RWPE1 (cell line): ENCODE measurements around the gene RIPPLY1.

Experiments used
- CTCF ChIA-PET: fragments of 350-600 bp; sonication (Branson Sonifier 250); formaldehyde crosslinking; extraction: SDS; loops from one replicate; lab custom pipeline; 2021; lab: Yijun Ruan, JAX
- POLR2A ChIA-PET: fragments of 400-600 bp; formaldehyde crosslinking; extraction: SDS; loops from one replicate; lab custom pipeline; 2020; ENCODE audit warnings: antibody characterized with exemption; ENCODE audit not compliant: low non-redundant PET; lab: Yijun Ruan, JAX
- DNase-seq: peaks from one replicate; pipeline ENCODE4 v3.0.0; 2012; ENCODE audit warnings: low spot score
- H3K27ac ChIP-seq: fragments of 450-650 bp; 2 replicates; pipeline ENCODE4 v1.5.1; 2017
- TF ChIP-seq, protein P1 (sequence below): fragments of 450-650 bp; conservative IDR thresholded peaks from 2 replicates; pipeline ENCODE4 v1.5.1; 2017; ENCODE audit warnings: low read depth, mild to moderate bottlenecking

RIPPLY1 gene

DNA sequence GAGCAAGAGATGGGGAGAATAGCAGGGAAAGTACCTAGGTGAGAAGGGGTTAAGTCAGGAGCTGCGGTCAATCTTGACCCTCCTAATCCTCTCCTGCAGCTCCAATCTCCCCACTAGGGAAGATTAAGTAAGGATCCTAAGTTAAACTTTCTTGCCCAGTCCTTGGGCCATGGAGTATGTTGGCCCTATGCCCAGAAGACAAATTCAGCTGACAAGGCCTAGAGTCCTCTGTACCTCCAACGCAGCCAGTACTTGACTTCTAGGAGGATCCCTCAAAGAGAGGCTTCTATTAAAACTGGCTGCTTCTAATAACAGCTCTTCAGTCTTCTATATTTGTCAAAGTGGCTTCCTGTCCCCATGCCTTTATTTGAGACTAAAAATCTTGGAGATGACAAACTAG lies 18.5 kb upstream of the RIPPLY1 start:
- ChIA-PET CTCF (interaction anchor here (0.7 kb wide), 1 partner anchor 38 kb away, joined by 4 read pairs; no protein-coding TSS in a partner anchor), POLR2A (no interaction called here)
- no peak overlapping the region for H3K27ac ChIP-seq
- DNase-seq: no peak
- TF ChIP-seq, protein P1, sequence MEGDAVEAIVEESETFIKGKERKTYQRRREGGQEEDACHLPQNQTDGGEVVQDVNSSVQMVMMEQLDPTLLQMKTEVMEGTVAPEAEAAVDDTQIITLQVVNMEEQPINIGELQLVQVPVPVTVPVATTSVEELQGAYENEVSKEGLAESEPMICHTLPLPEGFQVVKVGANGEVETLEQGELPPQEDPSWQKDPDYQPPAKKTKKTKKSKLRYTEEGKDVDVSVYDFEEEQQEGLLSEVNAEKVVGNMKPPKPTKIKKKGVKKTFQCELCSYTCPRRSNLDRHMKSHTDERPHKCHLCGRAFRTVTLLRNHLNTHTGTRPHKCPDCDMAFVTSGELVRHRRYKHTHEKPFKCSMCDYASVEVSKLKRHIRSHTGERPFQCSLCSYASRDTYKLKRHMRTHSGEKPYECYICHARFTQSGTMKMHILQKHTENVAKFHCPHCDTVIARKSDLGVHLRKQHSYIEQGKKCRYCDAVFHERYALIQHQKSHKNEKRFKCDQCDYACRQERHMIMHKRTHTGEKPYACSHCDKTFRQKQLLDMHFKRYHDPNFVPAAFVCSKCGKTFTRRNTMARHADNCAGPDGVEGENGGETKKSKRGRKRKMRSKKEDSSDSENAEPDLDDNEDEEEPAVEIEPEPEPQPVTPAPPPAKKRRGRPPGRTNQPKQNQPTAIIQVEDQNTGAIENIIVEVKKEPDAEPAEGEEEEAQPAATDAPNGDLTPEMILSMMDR: no peak

DNA sequence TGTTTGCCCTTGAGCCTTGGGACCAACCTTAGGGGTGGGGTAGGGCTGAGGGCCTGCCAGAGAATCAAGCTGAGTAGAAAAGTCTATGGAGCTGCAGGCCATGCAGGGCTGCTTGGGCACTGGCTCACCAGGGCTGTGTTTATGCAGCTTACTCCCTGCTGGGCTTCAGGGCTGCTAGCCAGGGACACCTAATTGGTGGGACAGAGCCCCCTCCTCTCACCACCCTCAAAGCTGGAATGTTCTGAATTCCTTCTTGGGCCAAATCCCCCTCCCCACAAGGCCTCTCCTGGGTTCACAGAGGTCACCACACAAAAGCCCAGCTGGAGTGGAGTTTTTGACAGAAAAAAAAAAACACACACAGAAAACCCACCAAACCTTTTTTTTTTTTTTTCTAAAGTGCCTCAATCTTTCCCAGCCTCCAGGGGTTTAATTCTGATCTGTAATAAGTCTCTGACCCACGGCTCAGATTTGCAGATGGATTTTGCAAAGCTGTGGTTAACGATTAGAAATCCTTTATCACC lies 16.9 kb upstream of the RIPPLY1 start, which contains the start of gene CLDN2:
Gene CLDN2, plus strand, starts transcription at position 471 of the 521 bp plus-strand sequence. CDS start 7,827 bp downstream, outside the sequence.
- POLR2A ChIA-PET: no interaction called here
- no peak for DNase-seq
- TF ChIP-seq, protein P1: no peak
- H3K27ac ChIP-seq: no peak within 1 kb of the TSS
- CTCF ChIA-PET: interaction anchor here (0.7 kb wide), 1 partner anchor 1381 kb away, joined by 3 read pairs; no protein-coding TSS in a partner anchor

DNA sequence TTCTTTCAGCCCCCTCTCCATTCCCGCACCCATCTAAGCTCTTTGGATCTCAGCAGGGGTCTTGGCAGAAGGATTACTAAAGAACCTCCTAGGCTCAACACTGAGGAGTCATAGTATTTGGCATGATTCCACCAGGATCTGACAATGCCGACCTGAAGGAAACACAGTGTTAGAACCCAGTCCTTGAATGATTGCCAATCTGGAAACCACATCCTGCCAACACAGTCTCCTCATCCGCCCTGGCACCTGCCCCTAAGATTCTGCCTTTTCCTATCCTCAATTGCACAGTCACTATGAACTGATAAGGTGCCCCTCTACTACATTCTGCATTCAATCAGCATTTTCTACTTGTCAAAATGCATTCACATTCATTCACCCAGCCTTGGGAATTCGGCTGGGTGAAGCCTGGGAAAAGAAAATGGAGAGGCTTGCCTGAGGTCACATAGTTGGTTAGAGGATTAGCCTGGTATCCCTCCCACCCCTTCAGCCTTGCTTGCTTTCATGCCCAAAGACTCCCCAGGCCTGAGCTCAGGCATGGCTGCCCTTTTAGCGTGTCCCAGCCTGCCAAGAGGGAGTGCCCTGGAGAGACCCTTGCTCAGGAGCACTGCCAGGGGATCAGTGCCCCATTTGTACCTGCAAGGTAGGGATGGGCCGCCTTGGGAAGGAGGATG lies 14.8 kb upstream of the RIPPLY1 start:
- ChIA-PET CTCF (no interaction called here), POLR2A (no interaction called here)
- no peak overlapping the region for H3K27ac ChIP-seq
- DNase-seq: peak; percentile 53
- TF ChIP-seq, protein P1: no peak

DNA sequence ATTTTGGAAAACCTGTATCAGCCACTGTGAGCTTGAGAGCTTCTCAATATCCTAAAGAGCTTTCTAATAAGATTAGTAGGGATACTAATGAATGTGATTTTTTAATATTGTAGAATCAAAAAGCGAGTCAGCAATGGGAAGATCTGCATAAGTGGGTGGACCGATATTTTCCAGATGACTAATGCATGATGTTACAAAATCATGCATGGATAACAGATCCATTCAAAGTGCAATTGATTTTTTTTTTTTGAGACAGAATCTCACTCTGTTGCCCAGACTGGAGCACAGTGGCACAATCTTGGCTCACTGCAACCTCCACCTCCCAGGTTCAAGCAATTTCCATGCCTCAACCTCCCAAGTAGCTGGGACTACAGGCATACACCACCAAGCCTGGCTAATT lies 9.7 kb upstream of the RIPPLY1 start:
- DNase-seq: no peak
- TF ChIP-seq, protein P1: no peak
- H3K27ac ChIP-seq: no peak overlapping the region
- ChIA-PET POLR2A (no interaction called here), CTCF (no interaction called here)

DNA sequence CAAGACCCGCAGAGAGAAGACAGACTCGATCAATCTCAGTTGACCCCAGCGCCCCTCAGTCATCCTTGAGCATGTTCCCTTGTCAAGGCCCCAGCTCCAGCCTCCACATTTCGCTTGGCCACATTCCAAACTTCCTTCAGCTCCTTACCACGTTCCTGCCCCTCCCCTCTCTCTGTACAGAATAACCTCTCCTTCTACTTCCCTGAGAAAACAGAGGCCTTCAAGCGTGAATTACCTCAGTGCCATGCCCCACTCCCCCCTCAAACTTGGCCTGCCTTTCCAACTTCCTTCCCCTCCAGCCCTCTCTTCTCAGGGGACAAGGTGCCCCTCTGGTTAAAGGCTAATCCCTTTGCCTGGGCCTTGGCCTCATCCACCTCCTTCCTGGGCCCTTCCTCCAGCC lies 3.2 kb upstream of the RIPPLY1 start:
- no peak overlapping the region for H3K27ac ChIP-seq
- POLR2A ChIA-PET: no interaction called here
- CTCF ChIA-PET: interaction anchor here (2.1 kb wide), 1 partner anchor 12 kb away, joined by 6 read pairs; no protein-coding TSS in a partner anchor
- TF ChIP-seq, protein P1: no peak
- no peak for DNase-seq

DNA sequence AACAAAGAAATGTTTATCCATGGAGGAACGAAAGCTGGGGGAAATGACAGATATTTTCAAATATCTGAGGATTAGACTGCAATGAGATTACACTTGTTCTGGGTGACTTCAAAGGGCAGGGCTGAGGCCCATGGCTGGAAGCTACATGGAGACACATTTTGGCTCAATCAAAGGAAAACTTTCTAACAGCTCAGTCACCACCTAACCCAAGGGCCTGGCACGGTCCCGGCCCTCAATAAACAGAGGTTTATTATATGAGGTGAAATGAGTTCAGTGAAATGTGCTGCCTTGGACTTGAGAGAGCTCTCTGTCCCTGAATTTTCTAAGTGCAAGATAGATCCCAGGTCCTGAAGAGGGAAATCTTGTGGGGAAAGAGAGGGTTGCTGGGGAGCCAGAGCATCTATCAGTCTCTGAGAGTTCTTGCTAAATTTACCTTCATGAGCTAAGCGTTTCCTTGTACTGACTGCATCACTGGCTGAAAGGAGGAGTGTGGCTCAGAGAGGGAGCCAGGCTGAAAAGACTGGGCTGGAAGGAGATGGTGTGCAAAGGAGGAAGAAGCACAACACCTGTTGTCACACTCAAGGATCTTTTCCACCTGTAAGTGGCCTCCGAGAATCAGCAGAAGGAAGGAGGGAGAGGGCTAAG lies 2.0 kb upstream of the RIPPLY1 start:
- ChIA-PET POLR2A (no interaction called here), CTCF (interaction anchor here (0.6 to 2.1 kb wide), 2 partner anchors 11 to 62 kb away, joined by 3 to 6 read pairs; no protein-coding TSS in a partner anchor)
- DNase-seq: no peak
- no peak overlapping the region for H3K27ac ChIP-seq
- TF ChIP-seq, protein P1: no peak
